Measurements from ENCODE around the gene H2BK1. TPM values are rescaled to one million over a fixed set of nuclear protein-coding genes. Genes with fewer than 3 reads are reported as not detected.

H2BK1 gene
- total and polyA plus RNA-seq, 2 donors: 0.25 TPM; not detected in 1

DNA sequence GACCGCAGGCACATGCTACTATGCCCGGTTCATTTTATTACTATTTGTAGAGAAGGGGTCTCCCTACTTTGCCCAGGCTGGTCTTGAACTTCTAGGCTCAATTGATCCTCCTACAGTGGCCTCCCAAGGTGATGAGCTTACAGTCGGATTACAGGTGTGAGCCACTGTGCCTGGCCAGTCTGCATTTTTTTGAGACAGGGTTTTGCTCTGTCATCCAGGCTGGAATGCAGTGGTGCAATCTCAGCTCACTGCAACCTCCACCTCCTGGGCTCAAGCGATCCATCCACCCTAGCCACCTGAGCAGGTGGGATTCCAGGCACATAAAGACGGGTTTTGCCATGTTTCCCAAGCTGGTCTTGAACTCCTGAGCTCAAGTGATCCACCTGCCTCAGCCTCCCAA is 2.3 kb upstream of the H2BK1 start:
- Histone ChIP-seq H3K4me3 (ENCODE audit: low read length in 2 of 2) (no peak overlapping the region), H3K4me1 (ENCODE audit: control insufficient read depth in 2 of 2, insufficient read depth in 2 of 2, low read length in 2 of 2) (peaks cover 0 to 3% of the 10 kb centered on the region in 2 donors), H3K9me3 (ENCODE audit: control insufficient read depth in 2 of 2, insufficient read depth in 1 of 2, low read length in 1 of 2) (no peaks in the 10 kb centered on the region), H3K36me3 (ENCODE audit: control insufficient read depth in 2 of 2, insufficient read depth in 2 of 2, low read length in 1 of 2) (peaks cover 46 to 47% of the 10 kb centered on the region in 2 donors), H3K27me3 (ENCODE audit: control insufficient read depth in 2 of 2, insufficient read depth in 1 of 2, low read length in 1 of 2) (no peaks in the 10 kb centered on the region), H3K27ac (ENCODE audit: low read depth in 1 of 2, low read length in 1 of 2) (no peak overlapping the region)
- DNase-seq (ENCODE audit: low read depth in 6 of 9, low spot score in 9 of 9): no peak
- WGBS: 96% methylated on average over 5 of the region's 5 CpGs

DNA sequence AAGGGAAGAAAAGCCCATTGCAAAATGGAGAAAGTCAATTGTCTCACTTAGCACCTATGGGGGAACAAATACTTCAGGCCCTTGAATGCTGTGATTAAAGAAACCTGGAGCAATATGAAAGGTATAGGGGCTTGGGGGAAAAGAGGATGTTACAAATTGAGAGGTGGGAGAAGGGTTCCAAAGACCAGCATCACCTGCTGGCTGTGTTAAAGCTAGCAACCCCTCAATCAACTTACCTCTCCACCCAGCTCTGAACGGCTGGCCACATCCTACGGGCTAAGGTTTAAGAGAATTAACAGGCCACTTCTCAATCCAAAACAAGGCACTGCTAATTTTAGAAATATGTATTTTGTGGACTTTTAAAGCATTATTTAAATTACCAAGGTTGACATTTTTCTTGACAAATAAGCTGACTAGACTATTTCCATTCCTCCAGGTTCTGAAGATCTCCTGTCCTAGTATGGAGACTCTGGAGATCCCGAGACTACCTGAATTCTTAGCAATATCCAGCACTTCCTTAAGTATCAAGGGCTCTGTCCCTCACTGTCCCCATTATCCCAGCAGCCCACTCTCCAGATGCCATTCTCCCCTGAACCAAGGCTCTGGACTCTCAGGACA is 976 bp upstream of the H2BK1 start:
- Histone ChIP-seq H3K4me3 (ENCODE audit: low read length in 2 of 2) (no peak overlapping the region), H3K36me3 (ENCODE audit: control insufficient read depth in 2 of 2, insufficient read depth in 2 of 2, low read length in 1 of 2) (peaks cover 33 to 39% of the 10 kb centered on the region in 2 donors), H3K4me1 (ENCODE audit: control insufficient read depth in 2 of 2, insufficient read depth in 2 of 2, low read length in 2 of 2) (peaks cover 0 to 11% of the 10 kb centered on the region in 2 donors), H3K9me3 (ENCODE audit: control insufficient read depth in 2 of 2, insufficient read depth in 1 of 2, low read length in 1 of 2) (no peaks in the 10 kb centered on the region), H3K27ac (ENCODE audit: low read depth in 1 of 2, low read length in 1 of 2) (no peak overlapping the region), H3K27me3 (ENCODE audit: control insufficient read depth in 2 of 2, insufficient read depth in 1 of 2, low read length in 1 of 2) (peaks cover 0 to 2% of the 10 kb centered on the region in 2 donors)
- no peak for DNase-seq (ENCODE audit: low read depth in 6 of 9, low spot score in 9 of 9)
- WGBS: over 99% methylated on average over 3 of the region's 3 CpGs

DNA sequence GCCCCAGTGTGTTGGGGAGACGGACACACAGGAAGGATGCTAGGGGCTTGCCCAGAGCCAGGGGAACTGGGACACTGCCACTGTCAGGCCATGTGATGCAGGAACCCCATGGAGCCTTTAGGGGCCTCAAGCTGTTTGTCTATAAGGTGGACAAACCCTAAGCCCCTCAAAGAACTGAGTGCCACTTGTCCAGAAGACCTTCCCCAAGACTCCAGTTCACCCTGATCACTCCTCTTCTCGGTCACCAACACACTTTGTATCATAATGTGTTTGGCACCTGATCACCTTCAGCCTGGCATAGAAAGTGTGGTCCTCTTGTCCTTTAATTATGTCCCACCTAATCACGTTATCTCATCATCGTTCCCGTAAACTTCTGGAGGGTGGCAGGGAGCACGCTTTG is 700 bp downstream of the H2BK1 start:
- H3K36me3 ChIP-seq (ENCODE audit: control insufficient read depth in 2 of 2, insufficient read depth in 2 of 2, low read length in 1 of 2): peaks cover 18 to 25% of the 10 kb centered on the region in 2 donors
- no peak overlapping the region for H3K4me3 ChIP-seq (ENCODE audit: low read length in 2 of 2)
- H3K27me3 ChIP-seq (ENCODE audit: control insufficient read depth in 2 of 2, insufficient read depth in 1 of 2, low read length in 1 of 2): peaks cover 0 to 18% of the 10 kb centered on the region in 2 donors
- no peak overlapping the region for H3K27ac ChIP-seq (ENCODE audit: low read depth in 1 of 2, low read length in 1 of 2)
- peaks cover 0 to 11% of the 10 kb centered on the region in 2 donors for H3K4me1 ChIP-seq (ENCODE audit: control insufficient read depth in 2 of 2, insufficient read depth in 2 of 2, low read length in 2 of 2)
- no peaks in the 10 kb centered on the region for H3K9me3 ChIP-seq (ENCODE audit: control insufficient read depth in 2 of 2, insufficient read depth in 1 of 2, low read length in 1 of 2)
- WGBS: 98% methylated on average over 6 of the region's 6 CpGs
- no peak for DNase-seq (ENCODE audit: low read depth in 6 of 9, low spot score in 9 of 9)

DNA sequence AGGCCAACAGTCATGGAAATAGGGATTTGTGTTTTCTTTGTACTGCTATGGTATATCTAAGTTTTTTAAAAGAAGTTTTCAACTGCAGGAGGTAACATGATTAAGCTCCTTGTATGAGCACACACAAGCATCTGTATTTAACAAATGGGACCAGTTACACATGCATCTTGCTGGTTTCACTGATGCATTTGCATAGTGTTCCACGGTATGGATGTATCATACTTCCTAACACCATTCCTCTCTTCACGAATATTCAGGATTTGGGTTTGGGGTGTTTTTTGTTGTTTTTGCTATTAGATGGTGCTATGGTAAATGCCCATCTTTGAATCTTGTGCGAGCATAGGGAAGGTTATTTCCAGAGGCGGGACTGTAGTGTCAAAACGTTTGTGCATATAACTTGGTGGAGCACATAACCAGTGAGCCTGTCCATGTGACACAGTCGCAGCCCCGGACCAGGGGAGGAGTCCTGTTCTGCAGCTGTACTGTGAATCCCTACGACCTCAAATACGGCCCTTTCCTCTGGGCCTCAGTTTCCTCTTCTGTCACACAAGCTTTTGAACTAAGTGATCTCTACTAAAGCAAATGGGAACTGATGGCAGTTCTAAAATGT is 1.9 kb downstream of the H2BK1 start:
- H3K36me3 ChIP-seq (ENCODE audit: control insufficient read depth in 2 of 2, insufficient read depth in 2 of 2, low read length in 1 of 2): peaks cover 7 to 14% of the 10 kb centered on the region in 2 donors
- H3K4me1 ChIP-seq (ENCODE audit: control insufficient read depth in 2 of 2, insufficient read depth in 2 of 2, low read length in 2 of 2): peaks cover 0 to 11% of the 10 kb centered on the region in 2 donors
- H3K9me3 ChIP-seq (ENCODE audit: control insufficient read depth in 2 of 2, insufficient read depth in 1 of 2, low read length in 1 of 2): no peaks in the 10 kb centered on the region
- no peak overlapping the region for H3K4me3 ChIP-seq (ENCODE audit: low read length in 2 of 2)
- H3K27ac ChIP-seq (ENCODE audit: low read depth in 1 of 2, low read length in 1 of 2): no peak overlapping the region
- peaks cover 0 to 29% of the 10 kb centered on the region in 2 donors for H3K27me3 ChIP-seq (ENCODE audit: control insufficient read depth in 2 of 2, insufficient read depth in 1 of 2, low read length in 1 of 2)
- no peak for DNase-seq (ENCODE audit: low read depth in 6 of 9, low spot score in 9 of 9)
- WGBS: 84% methylated on average over 9 of the region's 9 CpGs

DNA sequence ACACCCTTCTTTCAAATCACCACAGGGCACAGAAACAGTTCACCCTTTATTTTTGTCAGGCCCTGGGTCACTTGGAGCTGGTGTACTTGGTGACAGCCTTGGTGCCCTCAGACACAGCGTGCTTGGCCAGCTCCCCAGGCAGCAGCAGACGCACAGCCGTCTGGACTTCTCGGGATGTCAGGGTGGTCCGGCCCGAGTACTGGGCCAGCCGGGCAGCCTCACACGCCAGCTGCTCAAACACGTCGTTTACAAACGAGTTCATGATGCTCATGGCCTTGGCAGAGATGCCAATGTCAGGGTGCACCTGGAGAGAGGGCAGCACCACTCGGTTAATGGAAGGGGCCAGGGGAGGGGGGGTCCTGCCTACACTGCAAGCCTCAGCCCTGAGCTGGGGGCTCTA is 2.5 kb downstream of the H2BK1 start:
- Histone ChIP-seq H3K36me3 (ENCODE audit: control insufficient read depth in 2 of 2, insufficient read depth in 2 of 2, low read length in 1 of 2) (peaks cover 3 to 9% of the 10 kb centered on the region in 2 donors), H3K4me3 (ENCODE audit: low read length in 2 of 2) (no peak overlapping the region), H3K4me1 (ENCODE audit: control insufficient read depth in 2 of 2, insufficient read depth in 2 of 2, low read length in 2 of 2) (peaks cover 0 to 11% of the 10 kb centered on the region in 2 donors), H3K27me3 (ENCODE audit: control insufficient read depth in 2 of 2, insufficient read depth in 1 of 2, low read length in 1 of 2) (peaks cover 0 to 35% of the 10 kb centered on the region in 2 donors), H3K9me3 (ENCODE audit: control insufficient read depth in 2 of 2, insufficient read depth in 1 of 2, low read length in 1 of 2) (no peaks in the 10 kb centered on the region), H3K27ac (ENCODE audit: low read depth in 1 of 2, low read length in 1 of 2) (no peak overlapping the region)
- no peak for DNase-seq (ENCODE audit: low read depth in 6 of 9, low spot score in 9 of 9)
- 87% methylated on average over 12 of the region's 12 CpGs for WGBS

DNA sequence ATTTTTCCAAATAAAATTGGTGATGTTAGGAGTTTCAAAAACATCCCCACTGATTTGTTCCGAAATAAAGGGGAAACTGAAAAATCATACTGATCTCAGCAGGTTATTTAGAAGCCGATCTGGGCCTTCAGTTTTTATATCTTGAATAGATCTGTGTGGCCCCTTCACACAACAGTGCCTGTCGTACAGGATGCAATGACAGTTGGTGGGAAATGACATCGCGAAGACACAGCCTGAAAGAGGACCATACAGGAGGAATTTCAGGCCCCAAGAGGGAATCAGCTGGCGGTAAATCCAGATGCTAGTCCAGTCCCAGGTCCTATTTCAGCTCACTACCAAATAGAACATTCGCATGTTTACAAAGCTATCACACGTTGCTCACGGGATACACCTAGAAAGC is 3.0 kb downstream of the H2BK1 start:
- H3K36me3 ChIP-seq (ENCODE audit: control insufficient read depth in 2 of 2, insufficient read depth in 2 of 2, low read length in 1 of 2): peaks cover 0 to 4% of the 10 kb centered on the region in 2 donors
- WGBS: 12% methylated on average over 9 of the region's 9 CpGs
- peaks cover 0 to 11% of the 10 kb centered on the region in 2 donors for H3K4me1 ChIP-seq (ENCODE audit: control insufficient read depth in 2 of 2, insufficient read depth in 2 of 2, low read length in 2 of 2)
- peaks cover 0 to 37% of the 10 kb centered on the region in 2 donors for H3K27me3 ChIP-seq (ENCODE audit: control insufficient read depth in 2 of 2, insufficient read depth in 1 of 2, low read length in 1 of 2)
- peak in 1 of 9 donors; percentile 21 for DNase-seq (ENCODE audit: low read depth in 6 of 9, low spot score in 9 of 9)
- no peak overlapping the region for H3K4me3 ChIP-seq (ENCODE audit: low read length in 2 of 2)
- no peaks in the 10 kb centered on the region for H3K9me3 ChIP-seq (ENCODE audit: control insufficient read depth in 2 of 2, insufficient read depth in 1 of 2, low read length in 1 of 2)
- H3K27ac ChIP-seq (ENCODE audit: low read depth in 1 of 2, low read length in 1 of 2): no peak overlapping the region

DNA sequence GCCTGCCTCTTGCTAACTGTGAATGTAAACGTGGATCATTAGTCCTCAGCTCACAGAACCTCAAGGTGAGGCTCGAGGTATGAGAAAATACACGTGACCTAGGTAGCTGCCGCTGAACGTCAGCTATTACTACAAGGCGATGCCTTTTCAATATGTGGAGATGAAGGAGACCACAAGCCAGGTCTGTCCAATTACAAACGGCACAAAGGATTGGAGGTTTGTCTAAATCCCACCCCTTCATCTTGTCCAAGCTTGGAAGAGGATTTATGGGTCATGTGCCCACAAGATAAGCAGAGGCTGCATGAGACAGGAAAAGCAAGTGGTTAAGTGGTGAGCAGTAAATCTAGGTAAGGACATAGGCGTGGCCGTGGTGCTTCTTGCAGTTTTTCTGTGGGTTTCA is 3.4 kb downstream of the H2BK1 start:
- Histone ChIP-seq H3K9me3 (ENCODE audit: control insufficient read depth in 2 of 2, insufficient read depth in 1 of 2, low read length in 1 of 2) (no peaks in the 10 kb centered on the region), H3K4me3 (ENCODE audit: low read length in 2 of 2) (no peak overlapping the region), H3K36me3 (ENCODE audit: control insufficient read depth in 2 of 2, insufficient read depth in 2 of 2, low read length in 1 of 2) (peaks cover 0 to 2% of the 10 kb centered on the region in 2 donors), H3K27ac (ENCODE audit: low read depth in 1 of 2, low read length in 1 of 2) (no peak overlapping the region), H3K27me3 (ENCODE audit: control insufficient read depth in 2 of 2, insufficient read depth in 1 of 2, low read length in 1 of 2) (peaks cover 0 to 37% of the 10 kb centered on the region in 2 donors), H3K4me1 (ENCODE audit: control insufficient read depth in 2 of 2, insufficient read depth in 2 of 2, low read length in 2 of 2) (peaks cover 0 to 11% of the 10 kb centered on the region in 2 donors)
- WGBS: 5% methylated on average over 9 of the region's 9 CpGs
- no peak for DNase-seq (ENCODE audit: low read depth in 6 of 9, low spot score in 9 of 9)

DNA sequence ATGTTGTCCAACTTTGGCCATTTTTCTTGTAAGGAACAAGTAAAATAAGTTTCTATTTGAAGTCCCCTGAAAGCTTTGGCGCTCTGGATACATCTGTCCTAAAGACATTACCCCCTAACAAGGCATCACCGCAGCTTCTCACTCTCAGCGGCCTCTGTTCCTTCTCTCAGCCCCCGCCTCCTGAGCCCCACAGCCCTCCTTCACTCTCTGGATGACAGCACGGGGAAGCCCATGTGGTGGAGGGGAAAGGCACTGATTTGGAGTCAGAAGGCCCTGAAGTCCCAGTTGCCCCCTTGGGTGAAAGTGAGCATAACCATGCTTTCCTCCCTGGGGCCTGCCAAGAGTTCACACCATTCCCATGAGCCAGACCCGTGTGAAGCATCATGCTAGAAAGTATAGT is 4.6 kb downstream of the H2BK1 start:
- H3K27ac ChIP-seq (ENCODE audit: low read depth in 1 of 2, low read length in 1 of 2): no peak overlapping the region

DNA sequence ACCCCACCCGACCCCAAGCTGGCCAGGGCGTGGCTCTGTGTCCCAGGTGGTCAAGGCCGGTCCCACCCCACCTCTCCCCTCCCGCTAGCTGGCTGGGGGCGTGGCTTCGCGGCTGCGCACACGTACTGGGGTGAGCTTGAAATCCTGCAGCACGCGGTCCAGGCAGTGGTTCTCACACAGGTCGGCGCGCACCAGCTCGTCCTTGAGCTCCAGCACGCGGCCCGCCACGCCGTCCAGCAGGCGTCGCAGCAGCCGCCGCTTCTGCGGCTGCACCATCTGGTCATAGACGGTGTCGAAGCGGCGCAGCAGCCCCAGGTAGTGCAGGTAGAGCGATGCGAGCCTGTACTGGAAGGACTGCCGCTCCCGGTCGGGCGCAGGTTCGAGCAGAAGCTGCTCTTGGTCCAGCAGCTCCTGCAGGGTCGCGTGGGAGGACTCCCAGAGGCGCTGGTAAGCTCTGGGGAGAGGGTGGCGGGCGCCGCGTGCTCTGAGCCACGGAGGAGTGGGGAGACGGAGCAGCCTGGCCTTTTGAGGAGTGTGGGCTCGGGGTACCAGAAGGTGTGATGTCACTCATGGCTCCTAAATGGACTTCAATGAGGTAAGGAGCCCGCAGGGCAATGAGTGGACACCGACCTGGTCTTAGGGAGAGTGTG is 5.8 kb downstream of the H2BK1 start:
- 84% methylated on average over 48 of the region's 48 CpGs for WGBS
- no peak for DNase-seq (ENCODE audit: low read depth in 6 of 9, low spot score in 9 of 9)

More for the DNA sequence above, 4.6 kb downstream of the H2BK1 start:
- H3K9me3 ChIP-seq (ENCODE audit: control insufficient read depth in 2 of 2, insufficient read depth in 1 of 2, low read length in 1 of 2): no peaks in the 10 kb centered on the region
- peaks cover 0 to 37% of the 10 kb centered on the region in 2 donors for H3K27me3 ChIP-seq (ENCODE audit: control insufficient read depth in 2 of 2, insufficient read depth in 1 of 2, low read length in 1 of 2)
- H3K4me3 ChIP-seq (ENCODE audit: low read length in 2 of 2): no peak overlapping the region
- DNase-seq (ENCODE audit: low read depth in 6 of 9, low spot score in 9 of 9): no peak
- peaks cover 0 to 11% of the 10 kb centered on the region in 2 donors for H3K4me1 ChIP-seq (ENCODE audit: control insufficient read depth in 2 of 2, insufficient read depth in 2 of 2, low read length in 2 of 2)
- no peaks in the 10 kb centered on the region for H3K36me3 ChIP-seq (ENCODE audit: control insufficient read depth in 2 of 2, insufficient read depth in 2 of 2, low read length in 1 of 2)
- 84% methylated on average over 6 of the region's 6 CpGs for WGBS

More for the DNA sequence above, 5.8 kb downstream of the H2BK1 start:
- Histone ChIP-seq H3K27me3 (ENCODE audit: control insufficient read depth in 2 of 2, insufficient read depth in 1 of 2, low read length in 1 of 2) (peaks cover 0 to 37% of the 10 kb centered on the region in 2 donors), H3K4me1 (ENCODE audit: control insufficient read depth in 2 of 2, insufficient read depth in 2 of 2, low read length in 2 of 2) (peaks cover 0 to 11% of the 10 kb centered on the region in 2 donors), H3K36me3 (ENCODE audit: control insufficient read depth in 2 of 2, insufficient read depth in 2 of 2, low read length in 1 of 2) (no peaks in the 10 kb centered on the region), H3K9me3 (ENCODE audit: control insufficient read depth in 2 of 2, insufficient read depth in 1 of 2, low read length in 1 of 2) (no peaks in the 10 kb centered on the region), H3K4me3 (ENCODE audit: low read length in 2 of 2) (no peak overlapping the region), H3K27ac (ENCODE audit: low read depth in 1 of 2, low read length in 1 of 2) (no peak overlapping the region)

Measured in thymus (tissue), 11 donors.